ENCODE results near the gene PDE1A. TPM values are rescaled to one million over a fixed set of nuclear protein-coding genes. Genes with fewer than 3 reads are reported as not detected.

Gene PDE1A
- total and polyA plus RNA-seq, 2 donors (not counting 1 experiment from before 2014, with no cell fraction given), result 0.07 TPM; not detected in 1

DNA sequence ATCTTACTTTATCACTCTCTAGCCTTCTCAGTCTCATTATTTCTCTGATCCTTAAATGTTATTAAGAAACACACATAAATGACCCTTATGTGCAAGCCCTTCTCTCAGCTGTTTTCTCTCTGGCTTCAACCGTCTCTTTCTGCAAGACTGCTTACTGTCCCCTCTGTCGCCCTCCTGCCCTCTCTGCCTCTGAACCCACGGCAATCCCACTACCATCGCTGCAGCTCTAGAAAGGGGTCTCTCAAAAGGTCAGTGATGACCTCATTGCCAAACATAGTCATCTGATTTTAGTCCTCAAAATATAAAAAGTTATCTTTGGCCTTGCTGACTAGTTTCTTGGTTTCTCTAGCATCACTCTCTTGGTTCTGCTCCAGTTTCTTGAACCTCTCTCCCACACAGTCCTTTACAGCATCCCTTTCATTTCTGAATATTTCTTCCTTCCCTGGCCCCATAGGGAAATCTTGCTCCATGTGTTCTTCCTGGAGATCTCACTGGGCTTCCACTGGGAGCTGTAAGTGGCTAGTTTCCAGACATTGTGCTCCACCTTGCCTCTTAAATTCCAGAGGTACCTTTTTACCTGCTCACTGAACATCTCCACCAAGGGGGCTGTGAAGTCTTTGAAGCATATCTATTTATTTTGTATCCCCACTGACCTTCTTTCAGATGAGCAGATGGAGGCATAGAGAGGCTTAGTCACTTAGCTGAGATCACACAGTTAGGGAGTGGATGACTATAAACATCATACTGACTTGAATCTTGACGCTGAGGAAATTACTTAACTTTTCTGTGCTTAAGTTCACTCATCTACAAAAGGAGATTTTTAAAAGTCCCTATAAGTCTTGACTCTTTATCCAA is 96.2 kb downstream of the PDE1A start:
- ChIA-PET POLR2A (no interaction called here), CTCF (no interaction called here)
- 96% methylated on average over 4 of the region's 5 CpGs for WGBS (ENCODE audit: insufficient coverage)

DNA sequence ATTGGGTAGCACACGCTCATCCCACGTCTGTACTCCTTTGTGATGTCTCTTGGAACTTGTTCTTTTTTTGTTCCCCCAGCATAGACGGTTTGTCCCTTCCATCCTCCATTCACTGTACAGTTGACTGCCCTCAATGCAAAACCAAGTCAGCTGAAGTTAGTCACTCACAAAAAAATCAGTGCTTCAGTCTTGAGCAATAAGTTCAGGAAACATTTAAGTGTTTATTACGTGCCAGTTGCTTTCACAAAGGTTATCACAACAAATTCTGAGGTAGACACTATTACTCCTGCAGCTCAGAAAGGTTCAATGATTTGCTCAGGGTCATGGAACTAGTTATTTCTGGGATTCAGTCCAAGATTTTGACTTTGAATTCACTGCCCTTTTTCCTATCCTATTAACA is 102.2 kb downstream of the PDE1A start:
- CTCF ChIA-PET, result no interaction called here
- Histone ChIP-seq H3K4me1 (ENCODE audit: control insufficient read depth in 2 of 2, insufficient read depth in 2 of 2, low read length in 2 of 2) (no peaks in the 10 kb centered on the region), H3K27me3 (replicated peaks in 1 of 4; ENCODE audit: control extremely low read depth in 1 of 4, control insufficient read depth in 3 of 4, insufficient read depth in 4 of 4, low read length in 3 of 4) (no peaks in the 10 kb centered on the region), H3K79me2 (ENCODE audit: control insufficient read depth, insufficient read depth, low read length) (no peaks in the 10 kb centered on the region), H4K20me1 (ENCODE audit: control insufficient read depth, insufficient read depth, low read length, poor library complexity, severe bottlenecking) (no peaks in the 10 kb centered on the region), H3K9ac (ENCODE audit: low read length) (no peak overlapping the region), H2AFZ (ENCODE audit: insufficient read depth, low read depth, low read length, poor library complexity, severe bottlenecking) (no peak overlapping the region), H3K9me3 (ENCODE audit: control extremely low read depth in 1 of 3, control insufficient read depth in 2 of 3, insufficient read depth in 1 of 3, low read length in 2 of 3) (peaks cover 0 to 7% (median 0%) of the 10 kb centered on the region in 3 donors), H3K4me3 (ENCODE audit: control extremely low read depth in 1 of 5, extremely low read depth in 1 of 5, insufficient read depth in 1 of 5, low read depth in 2 of 5, low read length in 4 of 5) (no peak overlapping the region), H3K4me2 (replicated peaks; ENCODE audit: low read depth, low read length, poor library complexity, severe bottlenecking) (no peak overlapping the region), H3K36me3 (replicated peaks in 1 of 2; ENCODE audit: control extremely low read depth in 1 of 2, control insufficient read depth in 1 of 2, extremely low read depth in 1 of 2, insufficient read depth in 2 of 2, low read length in 1 of 2) (no peaks in the 10 kb centered on the region), H3K27ac (ENCODE audit: low read length in 2 of 2) (no peak overlapping the region)
- no peak for DNase-seq
- whole genome bisulfite sequencing (ENCODE audit: insufficient coverage), result 78% methylated on average over 3 of the region's 4 CpGs
- no peaks in the 10 kb centered on the region for H3K27me3 Mint-ChIP-seq
- H3K4me1 Mint-ChIP-seq, result no peaks in the 10 kb centered on the region
- H3K27ac Mint-ChIP-seq, result no peak overlapping the region
- no peak overlapping the region for H3K4me3 Mint-ChIP-seq
- intact Hi-C loops (cut with micrococcal nuclease), result no loop called here
- POLR2A ChIA-PET, result no interaction called here
- TF ChIP-seq EZH2 (IDR thresholded peaks at IDR 0.05; ENCODE audit: borderline replicate concordance, insufficient read depth, low read depth, low read length, poor library complexity, severe bottlenecking), result no peak
- TF ChIP-seq, protein P1, sequence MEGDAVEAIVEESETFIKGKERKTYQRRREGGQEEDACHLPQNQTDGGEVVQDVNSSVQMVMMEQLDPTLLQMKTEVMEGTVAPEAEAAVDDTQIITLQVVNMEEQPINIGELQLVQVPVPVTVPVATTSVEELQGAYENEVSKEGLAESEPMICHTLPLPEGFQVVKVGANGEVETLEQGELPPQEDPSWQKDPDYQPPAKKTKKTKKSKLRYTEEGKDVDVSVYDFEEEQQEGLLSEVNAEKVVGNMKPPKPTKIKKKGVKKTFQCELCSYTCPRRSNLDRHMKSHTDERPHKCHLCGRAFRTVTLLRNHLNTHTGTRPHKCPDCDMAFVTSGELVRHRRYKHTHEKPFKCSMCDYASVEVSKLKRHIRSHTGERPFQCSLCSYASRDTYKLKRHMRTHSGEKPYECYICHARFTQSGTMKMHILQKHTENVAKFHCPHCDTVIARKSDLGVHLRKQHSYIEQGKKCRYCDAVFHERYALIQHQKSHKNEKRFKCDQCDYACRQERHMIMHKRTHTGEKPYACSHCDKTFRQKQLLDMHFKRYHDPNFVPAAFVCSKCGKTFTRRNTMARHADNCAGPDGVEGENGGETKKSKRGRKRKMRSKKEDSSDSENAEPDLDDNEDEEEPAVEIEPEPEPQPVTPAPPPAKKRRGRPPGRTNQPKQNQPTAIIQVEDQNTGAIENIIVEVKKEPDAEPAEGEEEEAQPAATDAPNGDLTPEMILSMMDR (IDR thresholded peaks at IDR 0.05), result no peak
- H3K9me3 Mint-ChIP-seq (ENCODE audit: insufficient read depth), result peaks cover 2% of the 10 kb centered on the region
- ATAC-seq (ENCODE audit: low read depth), result no peak

More for the DNA sequence above, 96.2 kb downstream of the PDE1A start:
- no peaks in the 10 kb centered on the region for H3K36me3 ChIP-seq (replicated peaks in 1 of 2; ENCODE audit: control extremely low read depth in 1 of 2, control insufficient read depth in 1 of 2, extremely low read depth in 1 of 2, insufficient read depth in 2 of 2, low read length in 1 of 2)
- H3K9me3 ChIP-seq (ENCODE audit: control extremely low read depth in 1 of 3, control insufficient read depth in 2 of 3, insufficient read depth in 1 of 3, low read length in 2 of 3), result peaks cover 0 to 5% (median 0%) of the 10 kb centered on the region in 3 donors
- no peaks in the 10 kb centered on the region for H3K27me3 ChIP-seq (replicated peaks in 1 of 4; ENCODE audit: control extremely low read depth in 1 of 4, control insufficient read depth in 3 of 4, insufficient read depth in 4 of 4, low read length in 3 of 4)
- TF ChIP-seq, protein P1 (IDR thresholded peaks at IDR 0.05), result no peak
- TF ChIP-seq EZH2 (IDR thresholded peaks at IDR 0.05; ENCODE audit: borderline replicate concordance, insufficient read depth, low read depth, low read length, poor library complexity, severe bottlenecking), result no peak
- DNase-seq (no peak), ATAC-seq (ENCODE audit: low read depth) (no peak)
- H3K79me2 ChIP-seq (ENCODE audit: control insufficient read depth, insufficient read depth, low read length), result no peaks in the 10 kb centered on the region
- Mint-ChIP-seq H3K9me3 (ENCODE audit: insufficient read depth) (peaks cover 4% of the 10 kb centered on the region), H3K4me1 (no peaks in the 10 kb centered on the region), H3K4me3 (no peak overlapping the region), H3K27ac (no peak overlapping the region), H3K27me3 (no peaks in the 10 kb centered on the region)
- H3K9ac ChIP-seq (ENCODE audit: low read length), result no peak overlapping the region
- intact Hi-C loops (cut with micrococcal nuclease), result no loop called here
- no peak overlapping the region for H3K27ac ChIP-seq (ENCODE audit: low read length in 2 of 2)
- no peaks in the 10 kb centered on the region for H4K20me1 ChIP-seq (ENCODE audit: control insufficient read depth, insufficient read depth, low read length, poor library complexity, severe bottlenecking)
- H3K4me3 ChIP-seq (ENCODE audit: control extremely low read depth in 1 of 5, extremely low read depth in 1 of 5, insufficient read depth in 1 of 5, low read depth in 2 of 5, low read length in 4 of 5), result no peak overlapping the region
- H3K4me2 ChIP-seq (replicated peaks; ENCODE audit: low read depth, low read length, poor library complexity, severe bottlenecking), result no peak overlapping the region
- no peaks in the 10 kb centered on the region for H3K4me1 ChIP-seq (ENCODE audit: control insufficient read depth in 2 of 2, insufficient read depth in 2 of 2, low read length in 2 of 2)
- no peak overlapping the region for H2AFZ ChIP-seq (ENCODE audit: insufficient read depth, low read depth, low read length, poor library complexity, severe bottlenecking)

Measured in B cell (primary cell).